Measurements from ENCODE around the gene DEXI. TPM values are rescaled to one million over a fixed set of nuclear protein-coding genes. Genes with fewer than 3 reads are reported as not detected.

The DEXI gene
- total and polyA plus RNA-seq, 7 donors, result 71.9 to 122 (median 95.1) TPM

GRCh38 chr16:10957771-10958482, 15.7 kb upstream of the DEXI start:
- no peak overlapping the region for H3K27ac ChIP-seq
- DNase-seq (no peak), ATAC-seq (no peak)
- intact Hi-C loops (cut with DNase I), result no loop called here
- WGBS, 3 donors, result 83 to 88% (median 83%) methylated on average over 6 of the region's 6 CpGs
- H3K4me3 ChIP-seq, result no peak overlapping the region
- H3K9me3 ChIP-seq, result no peaks in the 10 kb centered on the region
- H3K4me1 ChIP-seq, result peaks cover 30% of the 10 kb centered on the region
- no peaks in the 10 kb centered on the region for H3K27me3 ChIP-seq (ENCODE audit: insufficient read depth in 3 of 3, low read length in 2 of 3)
- TF ChIP-seq, protein P1, sequence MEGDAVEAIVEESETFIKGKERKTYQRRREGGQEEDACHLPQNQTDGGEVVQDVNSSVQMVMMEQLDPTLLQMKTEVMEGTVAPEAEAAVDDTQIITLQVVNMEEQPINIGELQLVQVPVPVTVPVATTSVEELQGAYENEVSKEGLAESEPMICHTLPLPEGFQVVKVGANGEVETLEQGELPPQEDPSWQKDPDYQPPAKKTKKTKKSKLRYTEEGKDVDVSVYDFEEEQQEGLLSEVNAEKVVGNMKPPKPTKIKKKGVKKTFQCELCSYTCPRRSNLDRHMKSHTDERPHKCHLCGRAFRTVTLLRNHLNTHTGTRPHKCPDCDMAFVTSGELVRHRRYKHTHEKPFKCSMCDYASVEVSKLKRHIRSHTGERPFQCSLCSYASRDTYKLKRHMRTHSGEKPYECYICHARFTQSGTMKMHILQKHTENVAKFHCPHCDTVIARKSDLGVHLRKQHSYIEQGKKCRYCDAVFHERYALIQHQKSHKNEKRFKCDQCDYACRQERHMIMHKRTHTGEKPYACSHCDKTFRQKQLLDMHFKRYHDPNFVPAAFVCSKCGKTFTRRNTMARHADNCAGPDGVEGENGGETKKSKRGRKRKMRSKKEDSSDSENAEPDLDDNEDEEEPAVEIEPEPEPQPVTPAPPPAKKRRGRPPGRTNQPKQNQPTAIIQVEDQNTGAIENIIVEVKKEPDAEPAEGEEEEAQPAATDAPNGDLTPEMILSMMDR (IDR thresholded peaks at IDR 0.05), result no peak
- H3K36me3 ChIP-seq (ENCODE audit: insufficient read depth in 1 of 2, low read depth in 1 of 2), result peaks cover 4 to 17% of the 10 kb centered on the region in 2 donors

DNA sequence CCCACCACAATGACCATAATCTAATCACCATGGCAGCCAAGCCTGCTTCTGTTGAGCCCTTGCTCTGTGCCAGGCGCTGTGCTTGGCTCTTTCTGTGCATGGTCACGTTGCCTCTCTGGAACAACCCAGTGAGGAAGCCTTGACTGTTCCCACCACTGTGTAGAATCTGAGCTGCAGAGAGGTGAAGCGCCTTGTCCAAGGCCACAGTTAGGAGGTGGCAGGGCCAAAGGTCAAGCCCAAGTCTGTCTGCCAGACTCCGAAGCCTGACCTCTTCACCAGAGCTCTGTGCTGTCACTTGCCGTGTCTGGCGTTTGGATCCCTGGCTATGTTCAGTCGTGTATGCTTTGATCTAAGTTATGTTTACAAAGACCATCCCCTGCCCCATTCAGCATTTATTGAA, 12.6 kb upstream of the DEXI start:
- H3K4me3 ChIP-seq, result no peak overlapping the region
- H3K27ac ChIP-seq, result no peak overlapping the region
- peak in 1 of 4 donors; percentile 5 for ATAC-seq
- no peaks in the 10 kb centered on the region for H3K9me3 ChIP-seq
- TF ChIP-seq, protein P1 (IDR thresholded peaks at IDR 0.05), result no peak
- DNase-seq, result no peak
- H3K4me1 ChIP-seq, result peaks cover 28% of the 10 kb centered on the region
- no peaks in the 10 kb centered on the region for H3K27me3 ChIP-seq (ENCODE audit: insufficient read depth in 3 of 3, low read length in 2 of 3)
- WGBS, 3 donors, result 86 to 96% (median 91%) methylated on average over 7 of the region's 7 CpGs
- intact Hi-C loops (cut with DNase I), result no loop called here
- peaks cover 0 to 9% of the 10 kb centered on the region in 2 donors for H3K36me3 ChIP-seq (ENCODE audit: insufficient read depth in 1 of 2, low read depth in 1 of 2)

- H3K27ac ChIP-seq, result no peak overlapping the region
- H3K4me1 ChIP-seq, result peaks cover 34% of the 10 kb centered on the region
- no peak for ATAC-seq
- intact Hi-C loops (cut with DNase I), result no loop called here
- H3K27me3 ChIP-seq (ENCODE audit: insufficient read depth in 3 of 3, low read length in 2 of 3), result no peaks in the 10 kb centered on the region
- H3K9me3 ChIP-seq, result no peaks in the 10 kb centered on the region
- 35 to 57% (median 44%) methylated on average over 4 of the region's 4 CpGs for WGBS, 3 donors
- no peaks in the 10 kb centered on the region for H3K36me3 ChIP-seq (ENCODE audit: insufficient read depth in 1 of 2, low read depth in 1 of 2)
- no peak for DNase-seq
- TF ChIP-seq, protein P1 (IDR thresholded peaks at IDR 0.05), result no peak
- no peak overlapping the region for H3K4me3 ChIP-seq
Observed at GRCh38 chr16:10951026-10951425, 8.8 kb upstream of the DEXI start.

- intact Hi-C loops (cut with DNase I), result no loop called here
- WGBS, 3 donors, result 54 to 85% (median 57%) methylated on average over 5 of the region's 5 CpGs
- TF ChIP-seq, protein P1 (IDR thresholded peaks at IDR 0.05), result no peak
- H3K27me3 ChIP-seq (ENCODE audit: insufficient read depth in 3 of 3, low read length in 2 of 3), result no peaks in the 10 kb centered on the region
- H3K4me1 ChIP-seq, result peaks cover 41% of the 10 kb centered on the region
- no peaks in the 10 kb centered on the region for H3K36me3 ChIP-seq (ENCODE audit: insufficient read depth in 1 of 2, low read depth in 1 of 2)
- no peaks in the 10 kb centered on the region for H3K9me3 ChIP-seq
- H3K27ac ChIP-seq, result no peak overlapping the region
- ATAC-seq (peak; percentile 37 to 61 (median 38)), DNase-seq (no peak)
- H3K4me3 ChIP-seq, result no peak overlapping the region
Observed at GRCh38 chr16:10950393-10950792, 8.1 kb upstream of the DEXI start.

Data from psoas muscle (tissue), 8 donors.